ENCODE results near the gene AKR1C8.
"Not testable (repeated sequence)": the region's sequence is repeated elsewhere in the genome, so short reads cannot be mapped to it uniquely, and the experiment has no call there.

GRCh38 chr10:5175581-5175980, 9.4 kb downstream of the AKR1C8 start:
- TF ChIP-seq CTCF, POLR2A, EP300, POLR2AphosphoS5 (IDR thresholded peaks at IDR 0.05): not testable (repeated sequence)
